Measurements from ENCODE around the gene SRGAP2C. TPM values are rescaled to one million over a fixed set of nuclear protein-coding genes. Genes with fewer than 3 reads are reported as not detected.
"Not testable (repeated sequence)": the region's sequence is repeated elsewhere in the genome, so short reads cannot be mapped to it uniquely, and the experiment has no call there.

The SRGAP2C gene
- polyA plus RNA-seq, 1 of the 3 experiments (the other 2 are of a cell fraction), result 3.2 TPM

- H3K27ac ChIP-seq (ENCODE audit: low read depth in 2 of 2, low read length in 1 of 2); H2AFZ ChIP-seq (ENCODE audit: low read depth); H3K27me3 ChIP-seq (ENCODE audit: insufficient read depth); H3K36me3 ChIP-seq (replicated peaks in 1 of 2; ENCODE audit: control insufficient read depth in 1 of 2, insufficient read depth in 2 of 2, low read length in 1 of 2); H3K4me2 ChIP-seq; DNase-seq; H3K9me2 ChIP-seq; H3K4me1 ChIP-seq (ENCODE audit: control insufficient read depth in 1 of 2, insufficient read depth in 2 of 2, low read depth in 1 of 2, low read length in 1 of 2); H3K4me3 ChIP-seq (ENCODE audit: low read depth in 2 of 2, low read length in 1 of 2); H3F3A ChIP-seq (replicated peaks; ENCODE audit: insufficient read depth); CTCF ChIA-PET; H3K9me3 ChIP-seq; H3K79me2 ChIP-seq (ENCODE audit: insufficient read depth); POLR2A ChIA-PET; H3K9ac ChIP-seq; H4K20me1 ChIP-seq (ENCODE audit: insufficient read depth): not testable (repeated sequence)
- 63% methylated on average over 5 of the region's 5 CpGs for WGBS (ENCODE audit: low lambda C conversion rate)
- TF ChIP-seq TCF12 (IDR thresholded peaks at IDR 0.05), result 0 out of 2 replicates have a peak, but pooled peaks have one; percentile 21
- TF ChIP-seq NFIC (IDR thresholded peaks at IDR 0.05; ENCODE audit: borderline replicate concordance), result peak; percentile 48
Measured at GRCh38 chr1:121378757-121379156, 194.0 kb downstream of the SRGAP2C start.

- H3K4me3 ChIP-seq (ENCODE audit: low read depth in 2 of 2, low read length in 1 of 2); H3K36me3 ChIP-seq (replicated peaks in 1 of 2; ENCODE audit: control insufficient read depth in 1 of 2, insufficient read depth in 2 of 2, low read length in 1 of 2); POLR2A ChIA-PET; H4K20me1 ChIP-seq (ENCODE audit: insufficient read depth); DNase-seq; H3K4me1 ChIP-seq (ENCODE audit: control insufficient read depth in 1 of 2, insufficient read depth in 2 of 2, low read depth in 1 of 2, low read length in 1 of 2); H3K27ac ChIP-seq (ENCODE audit: low read depth in 2 of 2, low read length in 1 of 2); H3K4me2 ChIP-seq; H3F3A ChIP-seq (replicated peaks; ENCODE audit: insufficient read depth); H3K9ac ChIP-seq; CTCF ChIA-PET; H3K27me3 ChIP-seq (ENCODE audit: insufficient read depth); H3K9me3 ChIP-seq; H2AFZ ChIP-seq (ENCODE audit: low read depth); H3K9me2 ChIP-seq; H3K79me2 ChIP-seq (ENCODE audit: insufficient read depth): not testable (repeated sequence)
- WGBS (ENCODE audit: low lambda C conversion rate), result 86% methylated on average over 2 of the region's 4 CpGs
Measured at GRCh38 chr1:121384754-121385153, 200.0 kb downstream of the SRGAP2C start.

- H3F3A ChIP-seq (replicated peaks; ENCODE audit: insufficient read depth); H3K79me2 ChIP-seq (ENCODE audit: insufficient read depth): not testable (repeated sequence)
Measured at GRCh38 chr1:121385162-121385561, 200.4 kb downstream of the SRGAP2C start.

GRCh38 chr1:121385563-121386288 is 201.0 kb downstream of the SRGAP2C start:
- H3K4me3 ChIP-seq (ENCODE audit: low read depth in 2 of 2, low read length in 1 of 2); H3K9me2 ChIP-seq; POLR2A ChIA-PET; H3F3A ChIP-seq (replicated peaks; ENCODE audit: insufficient read depth); H3K4me1 ChIP-seq (ENCODE audit: control insufficient read depth in 1 of 2, insufficient read depth in 2 of 2, low read depth in 1 of 2, low read length in 1 of 2); DNase-seq; H3K36me3 ChIP-seq (replicated peaks in 1 of 2; ENCODE audit: control insufficient read depth in 1 of 2, insufficient read depth in 2 of 2, low read length in 1 of 2); H2AFZ ChIP-seq (ENCODE audit: low read depth); H3K27me3 ChIP-seq (ENCODE audit: insufficient read depth); H3K79me2 ChIP-seq (ENCODE audit: insufficient read depth); CTCF ChIA-PET; H3K9me3 ChIP-seq; H4K20me1 ChIP-seq (ENCODE audit: insufficient read depth); H3K4me2 ChIP-seq; H3K27ac ChIP-seq (ENCODE audit: low read depth in 2 of 2, low read length in 1 of 2); H3K9ac ChIP-seq: not testable (repeated sequence)
- WGBS (ENCODE audit: low lambda C conversion rate), result 100% methylated on average over 2 of the region's 8 CpGs

More at GRCh38 chr1:121385162-121385561, 200.4 kb downstream of the SRGAP2C start:
- H4K20me1 ChIP-seq (ENCODE audit: insufficient read depth); H3K9me2 ChIP-seq; H3K4me1 ChIP-seq (ENCODE audit: control insufficient read depth in 1 of 2, insufficient read depth in 2 of 2, low read depth in 1 of 2, low read length in 1 of 2); H3K27me3 ChIP-seq (ENCODE audit: insufficient read depth); CTCF ChIA-PET; H3K4me3 ChIP-seq (ENCODE audit: low read depth in 2 of 2, low read length in 1 of 2); H3K9me3 ChIP-seq; H2AFZ ChIP-seq (ENCODE audit: low read depth); H3K4me2 ChIP-seq; H3K27ac ChIP-seq (ENCODE audit: low read depth in 2 of 2, low read length in 1 of 2); H3K36me3 ChIP-seq (replicated peaks in 1 of 2; ENCODE audit: control insufficient read depth in 1 of 2, insufficient read depth in 2 of 2, low read length in 1 of 2); POLR2A ChIA-PET; H3K9ac ChIP-seq; DNase-seq: not testable (repeated sequence)
- no CpG with 5 or more reads among the region's 3 CpGs for WGBS (ENCODE audit: low lambda C conversion rate)

GRCh38 chr1:121386319-121386948 is 201.7 kb downstream of the SRGAP2C start:
- POLR2A ChIA-PET; H3K9ac ChIP-seq; H3K9me3 ChIP-seq; H3K9me2 ChIP-seq; DNase-seq; H3K27ac ChIP-seq (ENCODE audit: low read depth in 2 of 2, low read length in 1 of 2); H3K79me2 ChIP-seq (ENCODE audit: insufficient read depth); H2AFZ ChIP-seq (ENCODE audit: low read depth); H3K27me3 ChIP-seq (ENCODE audit: insufficient read depth); H3K4me2 ChIP-seq; H3K4me3 ChIP-seq (ENCODE audit: low read depth in 2 of 2, low read length in 1 of 2); H3K36me3 ChIP-seq (replicated peaks in 1 of 2; ENCODE audit: control insufficient read depth in 1 of 2, insufficient read depth in 2 of 2, low read length in 1 of 2); H4K20me1 ChIP-seq (ENCODE audit: insufficient read depth); H3F3A ChIP-seq (replicated peaks; ENCODE audit: insufficient read depth); CTCF ChIA-PET; H3K4me1 ChIP-seq (ENCODE audit: control insufficient read depth in 1 of 2, insufficient read depth in 2 of 2, low read depth in 1 of 2, low read length in 1 of 2): not testable (repeated sequence)
- no CpG with 5 or more reads among the region's 8 CpGs for WGBS (ENCODE audit: low lambda C conversion rate)

GRCh38 chr1:121389895-121390560 is 205.3 kb downstream of the SRGAP2C start:
- H3K4me1 ChIP-seq (ENCODE audit: control insufficient read depth in 1 of 2, insufficient read depth in 2 of 2, low read depth in 1 of 2, low read length in 1 of 2); H3K4me3 ChIP-seq (ENCODE audit: low read depth in 2 of 2, low read length in 1 of 2); H3F3A ChIP-seq (replicated peaks; ENCODE audit: insufficient read depth); H3K9me2 ChIP-seq; CTCF ChIA-PET; H3K9me3 ChIP-seq; H3K36me3 ChIP-seq (replicated peaks in 1 of 2; ENCODE audit: control insufficient read depth in 1 of 2, insufficient read depth in 2 of 2, low read length in 1 of 2); H3K27me3 ChIP-seq (ENCODE audit: insufficient read depth); H3K79me2 ChIP-seq (ENCODE audit: insufficient read depth); H2AFZ ChIP-seq (ENCODE audit: low read depth); DNase-seq; H3K27ac ChIP-seq (ENCODE audit: low read depth in 2 of 2, low read length in 1 of 2); H4K20me1 ChIP-seq (ENCODE audit: insufficient read depth); H3K4me2 ChIP-seq; POLR2A ChIA-PET; H3K9ac ChIP-seq: not testable (repeated sequence)
- no CpG with 5 or more reads among the region's 3 CpGs for WGBS (ENCODE audit: low lambda C conversion rate)
